Measurements from ENCODE around the gene GNE. TPM values are rescaled to one million over a fixed set of nuclear protein-coding genes. Genes with fewer than 3 reads are reported as not detected.

GNE gene
- total and polyA plus RNA-seq, 2 of the 13 experiments (the other 11 are each of a cell fraction or from before 2014, with no cell fraction given): 16.1 to 24.1 TPM

GRCh38 chr9:36293918-36294317 lies 35.7 kb upstream of the GNE start:
- Histone ChIP-seq H2AFZ (ENCODE audit: low read length) (no peak overlapping the region), H3K27ac (ENCODE audit: extremely low read length, insufficient read depth, low read length) (no peak overlapping the region), H3K27me3 (ENCODE audit: control insufficient read depth in 1 of 2, insufficient read depth in 2 of 2, low read length in 2 of 2) (no peaks in the 10 kb centered on the region), H3K4me1 (ENCODE audit: insufficient read depth, low read length) (peaks cover 14% of the 10 kb centered on the region), H3K4me2 (ENCODE audit: low read depth, low read length) (no peak overlapping the region), H3K36me3 (replicated peaks in 1 of 2; ENCODE audit: control insufficient read depth in 1 of 2, insufficient read depth in 2 of 2, low read length in 2 of 2) (no peaks in the 10 kb centered on the region), H3K79me2 (ENCODE audit: insufficient read depth, low read length) (no peaks in the 10 kb centered on the region), H4K20me1 (ENCODE audit: insufficient read depth, low read length) (no peaks in the 10 kb centered on the region), H3K9ac (ENCODE audit: insufficient read depth, low read depth, low read length) (no peak overlapping the region), H3K4me3 (replicated peaks in 1 of 3; ENCODE audit: insufficient read depth in 1 of 3, low read depth in 2 of 3, low read length in 3 of 3) (no peak overlapping the region), H3K9me3 (ENCODE audit: low read length) (no peaks in the 10 kb centered on the region)
- FAIRE-seq (no peak), ATAC-seq (no peak), DNase-seq (ENCODE audit: low spot score) (no peak)
- in situ Hi-C loops (cut with HindIII; ENCODE audit: extremely low pct_ligation_motif_present, low pct_unique_long_range_greater_than_20kb): no loop called here
- intact Hi-C loops (cut with micrococcal nuclease; ENCODE audit: unreplicated experiment): no loop called here
- CTCF ChIA-PET (ENCODE audit: low intra/inter-chr PET ratio, low total read pairs): no interaction called here
- 55% methylated on average over 5 of the region's 5 CpGs for WGBS (ENCODE audit: low lambda C conversion rate)
- no TSS peak for BruUV-seq (replicated peaks)
- POLR2A ChIA-PET: interaction anchor here (1.8 kb wide), 1 partner anchor 36 kb away, joined by 4 read pairs; the partner anchor contains the start of gene GNE
- TF ChIP-seq MTF2 (CRISPR knock-in tag; IDR thresholded peaks at IDR 0.05; ENCODE audit: borderline replicate concordance) (no peak), AFF4 (CRISPR knock-in tag; IDR thresholded peaks at IDR 0.05) (no peak), ZBED4 (CRISPR knock-in tag; IDR thresholded peaks at IDR 0.05; ENCODE audit: borderline replicate concordance) (no peak), ARID5B (CRISPR knock-in tag; IDR thresholded peaks at IDR 0.05) (no peak), U2AF2 (IDR thresholded peaks at IDR 0.05; ENCODE audit: low read depth, low read length) (no peak), GABPB1 (CRISPR knock-in tag; IDR thresholded peaks at IDR 0.05) (no peak), ZNF280B (CRISPR knock-in tag; IDR thresholded peaks at IDR 0.05; ENCODE audit: borderline replicate concordance) (no peak), NCOA1 (CRISPR knock-in tag; IDR thresholded peaks at IDR 0.05) (no peak)
